Stimulated activated CD4-positive, alpha-beta T cell treated with anti-CD3 and anti-CD28 coated beads, Interleukin-1b, Interleukin-23, amount 100 ng/mL, for 4 hours (primary cell): ENCODE data around the gene ADIRF.
"Not testable (repeated sequence)": the region's sequence is repeated elsewhere in the genome, so short reads cannot be mapped to it uniquely, and the experiment has no call there.

Experiments used
- DNase-seq, 2 donors: peaks; one replicate each; pipeline ENCODE4 v3.0.0-alpha.2; 2020; ENCODE audit warnings: low read depth in 2 of 2

ADIRF gene

DNA sequence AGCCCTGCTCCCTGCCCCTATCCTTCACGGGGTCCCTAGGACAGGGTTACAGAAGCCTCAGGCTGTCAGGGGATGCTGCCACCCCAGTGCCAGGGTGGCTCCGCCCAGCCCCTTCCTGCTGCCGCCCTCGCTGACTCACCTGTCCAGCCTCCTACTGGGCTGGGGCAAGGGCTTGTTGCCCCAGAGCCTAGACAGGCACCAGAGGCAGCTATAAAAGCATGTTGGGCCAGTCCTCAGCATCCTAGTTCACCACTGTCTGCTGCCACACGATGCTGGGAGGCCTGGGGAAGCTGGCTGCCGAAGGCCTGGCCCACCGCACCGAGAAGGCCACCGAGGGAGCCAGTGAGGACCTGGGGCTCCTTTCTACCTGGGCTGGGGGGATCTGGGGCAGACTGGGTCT is 51.8 kb downstream of the ADIRF start, which contains the start of gene FAM25A:
FAM25A (plus strand) TSS at position 239 of the 400 bp plus-strand sequence; CDS start at position 270, 31 bp downstream.
- DNase-seq: not testable (repeated sequence)
